HL-60 (cell line): ENCODE measurements around the gene GAS6.
"Not testable (repeated sequence)": the region's sequence is repeated elsewhere in the genome, so short reads cannot be mapped to it uniquely, and the experiment has no call there.

Experiments used
- DNase-seq, 2 experiments: peaks; one replicate each; pipeline ENCODE4 v3.0.0-alpha.2; 2010 to 2020; ENCODE audit warnings: low read depth in 1 of 2, low spot score in 1 of 2
- H3K27ac ChIP-seq: fragments of 250-450 bp; sonication (Bioruptor Pico); replicated peaks from 2 replicates; pipeline ENCODE4 v1.5.1; 2020; ENCODE audit warnings: mild to moderate bottlenecking, moderate library complexity
- H3K27me3 ChIP-seq: fragments of 250-450 bp; sonication (Bioruptor Pico); 2 replicates; pipeline ENCODE4 v1.5.1; 2021; ENCODE audit warnings: mild to moderate bottlenecking, moderate library complexity; ENCODE audit not compliant: insufficient read depth, poor library complexity, severe bottlenecking
- H3K4me3 ChIP-seq: replicated peaks from 2 replicates; pipeline ENCODE4 v1.5.1; 2011; ENCODE audit warnings: mild to moderate bottlenecking, control low read depth, low read length; ENCODE audit not compliant: insufficient read depth
- GABPA ChIP-seq: IDR thresholded peaks from 2 replicates; pipeline ENCODE4 v1.6.1; 2012; ENCODE audit warnings: low read depth
- POLR2AphosphoS5 ChIP-seq: IDR thresholded peaks from 2 replicates; pipeline ENCODE4 v1.6.1; 2012; ENCODE audit warnings: low read depth
- SPI1 ChIP-seq: IDR thresholded peaks from 2 replicates; pipeline ENCODE4 v1.6.1; 2012; ENCODE audit warnings: low read depth, mild to moderate bottlenecking, borderline replicate concordance
- long read RNA-seq: library from polyadenylated mRNA; unstranded; transcript quantifications from one replicate; pipeline ENCODE4 v2.0.0, GENCODE V29; 2020
- TF ChIP-seq, protein P1 (sequence below): IDR thresholded peaks from one replicate; pipeline ENCODE4 v1.5.1; 2011; ENCODE audit warnings: low read length, control low read depth, inconsistent platforms; ENCODE audit not compliant: insufficient read depth
- TF ChIP-seq, protein P2 (sequence below): IDR thresholded peaks from 2 replicates; pipeline ENCODE4 v1.6.1; 2012; ENCODE audit warnings: low read depth; ENCODE audit not compliant: insufficient replicate concordance

The GAS6 gene
- long read RNA-seq, partial matches to known transcripts: 0 of 1 reads
- long read RNA-seq, other reads (novel, unspliced or antisense): 1 of 1 reads

DNA sequence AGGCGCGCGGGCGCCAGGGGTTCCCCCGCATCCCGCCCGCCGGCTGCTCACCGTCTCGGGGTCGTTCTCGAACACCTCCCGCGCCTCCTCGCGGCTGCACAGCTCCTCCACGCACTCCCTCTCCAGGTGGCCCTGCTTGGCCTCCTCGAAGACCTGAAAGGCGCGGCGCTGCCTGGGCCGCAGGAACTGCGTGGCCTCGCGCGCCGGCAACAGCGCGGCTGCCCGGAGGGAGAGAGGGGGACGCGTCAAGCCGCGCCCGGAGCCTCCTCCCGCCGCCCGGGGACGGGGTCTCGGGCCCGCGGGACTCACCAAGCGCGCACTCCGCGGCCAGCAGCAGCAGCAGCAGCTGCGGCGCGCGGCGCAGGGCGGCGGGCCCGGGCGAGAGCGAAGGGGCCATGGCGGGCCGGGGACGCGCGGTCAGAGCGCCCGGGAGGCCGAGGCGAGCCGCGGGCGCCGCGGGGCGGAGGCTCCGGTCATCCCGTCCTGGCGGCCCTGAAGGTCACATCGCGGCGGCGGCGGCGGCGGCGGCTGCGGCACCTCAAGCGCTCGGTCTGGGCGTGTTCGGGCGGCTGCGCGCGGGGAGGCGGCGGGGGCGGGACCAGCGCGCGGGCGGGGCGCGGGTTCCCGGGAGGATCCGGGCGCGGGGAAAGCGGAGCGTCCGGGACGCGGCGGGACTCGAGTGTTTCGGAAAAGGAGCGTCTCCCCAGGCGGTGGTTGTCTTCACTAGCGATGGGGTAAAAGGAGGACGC, at the start of gene GAS6:
Gene GAS6 (minus strand): TSS at position 553 of the 749 bp plus-strand sequence. CDS start 156 bp downstream, at position 397.
- Histone ChIP-seq H3K27me3 (peaks cover 45% of the 10 kb centered on the region), H3K4me3 (peak within 1 kb of the TSS; percentile 19), H3K27ac (no peak within 1 kb of the TSS)
- TF ChIP-seq GABPA: no peak
- DNase-seq: no peak

DNA sequence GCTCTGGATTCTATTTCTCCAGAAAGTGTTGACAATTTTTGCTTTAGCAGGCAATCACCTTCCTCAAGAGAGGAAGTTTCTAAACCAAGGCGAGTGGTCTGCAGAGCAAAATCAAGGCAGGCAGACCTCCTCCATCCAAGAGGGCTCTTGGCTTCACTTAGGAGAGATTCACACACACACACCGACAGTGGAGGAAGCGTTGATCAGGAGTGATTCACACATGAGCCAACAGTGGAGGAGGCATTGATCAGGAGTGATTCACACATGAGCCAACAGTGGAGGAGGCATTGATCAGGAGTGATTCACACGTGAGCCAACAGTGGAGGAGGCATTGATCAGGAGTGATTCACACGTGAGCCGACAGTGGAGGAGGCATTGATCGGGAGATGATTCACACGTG, 49.5 kb upstream of the GAS6 start:
- DNase-seq: not testable (repeated sequence)

DNA sequence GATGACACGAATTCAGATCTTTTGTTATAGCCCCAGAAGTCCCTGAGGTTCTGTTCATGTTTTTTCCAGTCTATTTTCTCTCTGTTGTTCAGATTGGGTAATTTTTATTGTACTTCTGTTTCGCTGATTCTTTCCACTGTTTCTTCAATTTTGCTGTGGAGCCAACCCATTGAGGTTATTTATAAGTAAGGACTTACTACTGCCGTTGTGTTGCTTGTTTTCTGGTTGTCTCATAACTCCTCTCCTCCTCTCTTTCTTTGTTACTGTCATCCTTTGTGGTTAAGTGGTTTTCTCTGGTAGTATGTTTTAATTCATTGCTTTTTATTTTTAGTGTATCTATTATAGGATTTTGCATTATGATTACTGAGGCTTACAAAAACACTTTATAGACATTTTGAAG, 48.7 kb upstream of the GAS6 start:
- Histone ChIP-seq H3K27ac (no peak overlapping the region), H3K4me3 (no peak overlapping the region)
- DNase-seq: no peak

More for the DNA sequence above, 49.5 kb upstream of the GAS6 start:
- not testable (repeated sequence) for H3K27ac ChIP-seq, H3K4me3 ChIP-seq, H3K27me3 ChIP-seq

DNA sequence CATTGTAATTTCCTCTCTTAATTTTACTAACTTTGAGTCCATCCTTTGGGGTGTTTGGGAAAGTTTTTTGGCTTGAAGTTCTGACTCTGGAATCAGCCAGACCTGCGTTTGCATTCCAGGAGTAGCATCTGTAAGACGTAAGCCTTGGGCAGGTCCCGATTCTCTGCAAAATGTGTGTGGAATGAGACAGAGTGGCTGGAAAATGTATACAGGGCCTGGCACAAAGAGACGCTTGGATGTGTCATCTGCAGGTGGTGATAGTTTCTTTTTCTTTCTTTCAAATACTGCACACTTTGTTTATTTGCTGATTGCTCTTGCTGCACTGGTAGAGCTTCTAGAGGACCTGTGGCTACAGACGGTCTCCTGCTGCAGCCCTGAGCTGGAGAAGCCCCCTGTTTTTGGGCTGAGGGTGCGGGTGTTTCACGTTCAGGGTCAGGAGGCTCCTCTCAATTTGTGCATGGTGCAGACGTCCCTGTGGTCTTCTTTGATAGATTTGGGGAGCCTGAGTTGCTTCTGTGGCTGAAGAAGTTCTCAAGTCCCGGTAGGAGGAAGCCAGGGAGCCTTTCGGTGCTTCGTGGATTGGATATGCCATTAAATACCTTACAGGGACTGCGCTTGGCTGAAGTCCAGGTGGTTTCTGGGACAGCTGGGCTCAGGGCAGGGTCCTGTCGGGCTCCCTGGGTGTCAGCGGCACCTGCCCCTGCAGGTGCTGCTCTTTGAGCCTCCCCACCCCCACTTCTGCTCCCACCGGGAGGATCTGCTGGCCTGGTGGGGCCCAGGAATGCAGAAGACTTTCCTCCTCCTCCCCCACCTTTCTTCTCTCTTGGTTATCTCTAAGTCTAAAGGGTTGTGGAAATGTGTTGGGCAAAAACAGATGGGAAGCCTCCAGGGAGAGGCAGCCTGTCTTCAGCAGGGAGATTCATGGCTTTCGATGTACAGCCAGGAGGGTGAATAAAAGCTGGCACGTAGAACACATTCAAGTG, 44.0 kb upstream of the GAS6 start:
- Histone ChIP-seq H3K4me3 (no peak overlapping the region), H3K27me3 (peaks cover 2% of the 10 kb centered on the region), H3K27ac (no peak overlapping the region)
- no peak for DNase-seq
- TF ChIP-seq, protein P1, sequence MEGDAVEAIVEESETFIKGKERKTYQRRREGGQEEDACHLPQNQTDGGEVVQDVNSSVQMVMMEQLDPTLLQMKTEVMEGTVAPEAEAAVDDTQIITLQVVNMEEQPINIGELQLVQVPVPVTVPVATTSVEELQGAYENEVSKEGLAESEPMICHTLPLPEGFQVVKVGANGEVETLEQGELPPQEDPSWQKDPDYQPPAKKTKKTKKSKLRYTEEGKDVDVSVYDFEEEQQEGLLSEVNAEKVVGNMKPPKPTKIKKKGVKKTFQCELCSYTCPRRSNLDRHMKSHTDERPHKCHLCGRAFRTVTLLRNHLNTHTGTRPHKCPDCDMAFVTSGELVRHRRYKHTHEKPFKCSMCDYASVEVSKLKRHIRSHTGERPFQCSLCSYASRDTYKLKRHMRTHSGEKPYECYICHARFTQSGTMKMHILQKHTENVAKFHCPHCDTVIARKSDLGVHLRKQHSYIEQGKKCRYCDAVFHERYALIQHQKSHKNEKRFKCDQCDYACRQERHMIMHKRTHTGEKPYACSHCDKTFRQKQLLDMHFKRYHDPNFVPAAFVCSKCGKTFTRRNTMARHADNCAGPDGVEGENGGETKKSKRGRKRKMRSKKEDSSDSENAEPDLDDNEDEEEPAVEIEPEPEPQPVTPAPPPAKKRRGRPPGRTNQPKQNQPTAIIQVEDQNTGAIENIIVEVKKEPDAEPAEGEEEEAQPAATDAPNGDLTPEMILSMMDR: no peak
- TF ChIP-seq GABPA (no peak), POLR2AphosphoS5 (no peak), SPI1 (no peak)
- TF ChIP-seq, protein P2, sequence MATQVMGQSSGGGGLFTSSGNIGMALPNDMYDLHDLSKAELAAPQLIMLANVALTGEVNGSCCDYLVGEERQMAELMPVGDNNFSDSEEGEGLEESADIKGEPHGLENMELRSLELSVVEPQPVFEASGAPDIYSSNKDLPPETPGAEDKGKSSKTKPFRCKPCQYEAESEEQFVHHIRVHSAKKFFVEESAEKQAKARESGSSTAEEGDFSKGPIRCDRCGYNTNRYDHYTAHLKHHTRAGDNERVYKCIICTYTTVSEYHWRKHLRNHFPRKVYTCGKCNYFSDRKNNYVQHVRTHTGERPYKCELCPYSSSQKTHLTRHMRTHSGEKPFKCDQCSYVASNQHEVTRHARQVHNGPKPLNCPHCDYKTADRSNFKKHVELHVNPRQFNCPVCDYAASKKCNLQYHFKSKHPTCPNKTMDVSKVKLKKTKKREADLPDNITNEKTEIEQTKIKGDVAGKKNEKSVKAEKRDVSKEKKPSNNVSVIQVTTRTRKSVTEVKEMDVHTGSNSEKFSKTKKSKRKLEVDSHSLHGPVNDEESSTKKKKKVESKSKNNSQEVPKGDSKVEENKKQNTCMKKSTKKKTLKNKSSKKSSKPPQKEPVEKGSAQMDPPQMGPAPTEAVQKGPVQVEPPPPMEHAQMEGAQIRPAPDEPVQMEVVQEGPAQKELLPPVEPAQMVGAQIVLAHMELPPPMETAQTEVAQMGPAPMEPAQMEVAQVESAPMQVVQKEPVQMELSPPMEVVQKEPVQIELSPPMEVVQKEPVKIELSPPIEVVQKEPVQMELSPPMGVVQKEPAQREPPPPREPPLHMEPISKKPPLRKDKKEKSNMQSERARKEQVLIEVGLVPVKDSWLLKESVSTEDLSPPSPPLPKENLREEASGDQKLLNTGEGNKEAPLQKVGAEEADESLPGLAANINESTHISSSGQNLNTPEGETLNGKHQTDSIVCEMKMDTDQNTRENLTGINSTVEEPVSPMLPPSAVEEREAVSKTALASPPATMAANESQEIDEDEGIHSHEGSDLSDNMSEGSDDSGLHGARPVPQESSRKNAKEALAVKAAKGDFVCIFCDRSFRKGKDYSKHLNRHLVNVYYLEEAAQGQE: no peak

More for the DNA sequence above, 48.7 kb upstream of the GAS6 start:
- TF ChIP-seq GABPA: no peak
- TF ChIP-seq POLR2AphosphoS5: no peak
- TF ChIP-seq, protein P1: no peak
- no peak for TF ChIP-seq SPI1
- TF ChIP-seq, protein P2: no peak
- no peaks in the 10 kb centered on the region for H3K27me3 ChIP-seq
